ENCODE measurements around the gene OAS3. TPM values are rescaled to one million over a fixed set of nuclear protein-coding genes. Genes with fewer than 3 reads are reported as not detected.
A peak's percentile ranks its signal among the peaks of the same experiment; 100 is the strongest.
"Not testable (repeated sequence)": the region's sequence is repeated elsewhere in the genome, so short reads cannot be mapped to it uniquely, and the experiment has no call there.

Gene OAS3
- total RNA-seq, 1 donor from 2014 or later: 20.1 TPM

DNA sequence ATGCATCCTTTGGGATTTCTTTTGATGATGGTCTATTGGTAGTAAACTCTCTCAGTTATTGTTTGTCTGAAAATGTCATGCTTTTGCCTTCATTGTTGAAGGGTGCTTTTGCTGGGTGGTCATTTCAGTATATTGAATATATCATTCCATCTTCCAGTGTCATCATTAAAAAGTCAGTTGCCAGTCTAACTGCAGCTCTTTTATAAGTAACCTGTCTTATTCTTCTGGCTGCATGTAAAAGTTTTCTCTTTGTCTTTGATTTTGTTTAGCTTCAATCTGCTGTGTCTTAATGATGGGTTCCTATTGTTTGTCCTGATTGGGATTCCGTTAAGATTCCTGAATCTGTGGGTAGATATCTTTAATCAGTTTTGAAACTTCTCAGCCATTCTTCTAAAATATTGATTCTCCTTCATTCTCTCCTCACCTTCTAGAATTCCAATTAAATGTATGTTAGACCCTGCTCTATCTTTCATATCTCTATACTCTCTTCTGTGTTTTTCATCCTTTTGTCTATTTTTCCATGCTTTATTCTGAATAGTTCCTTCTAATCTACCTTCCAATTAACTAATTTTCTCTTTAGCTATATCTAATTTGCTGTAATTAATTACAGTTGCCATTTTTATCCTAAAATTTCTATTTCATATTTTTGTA lies 25.1 kb upstream of the OAS3 start:
- TF ChIP-seq, protein P1, sequence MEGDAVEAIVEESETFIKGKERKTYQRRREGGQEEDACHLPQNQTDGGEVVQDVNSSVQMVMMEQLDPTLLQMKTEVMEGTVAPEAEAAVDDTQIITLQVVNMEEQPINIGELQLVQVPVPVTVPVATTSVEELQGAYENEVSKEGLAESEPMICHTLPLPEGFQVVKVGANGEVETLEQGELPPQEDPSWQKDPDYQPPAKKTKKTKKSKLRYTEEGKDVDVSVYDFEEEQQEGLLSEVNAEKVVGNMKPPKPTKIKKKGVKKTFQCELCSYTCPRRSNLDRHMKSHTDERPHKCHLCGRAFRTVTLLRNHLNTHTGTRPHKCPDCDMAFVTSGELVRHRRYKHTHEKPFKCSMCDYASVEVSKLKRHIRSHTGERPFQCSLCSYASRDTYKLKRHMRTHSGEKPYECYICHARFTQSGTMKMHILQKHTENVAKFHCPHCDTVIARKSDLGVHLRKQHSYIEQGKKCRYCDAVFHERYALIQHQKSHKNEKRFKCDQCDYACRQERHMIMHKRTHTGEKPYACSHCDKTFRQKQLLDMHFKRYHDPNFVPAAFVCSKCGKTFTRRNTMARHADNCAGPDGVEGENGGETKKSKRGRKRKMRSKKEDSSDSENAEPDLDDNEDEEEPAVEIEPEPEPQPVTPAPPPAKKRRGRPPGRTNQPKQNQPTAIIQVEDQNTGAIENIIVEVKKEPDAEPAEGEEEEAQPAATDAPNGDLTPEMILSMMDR (IDR thresholded peaks at IDR 0.05): no peak
- no peak for TF ChIP-seq POLR2A (IDR thresholded peaks at IDR 0.05)
- no peak for TF ChIP-seq POLR2AphosphoS5 (IDR thresholded peaks at IDR 0.05; ENCODE audit: insufficient read depth in 1 of 2, low read depth in 1 of 2)
- Histone ChIP-seq H3K4me3 (no peak overlapping the region), H3K4me1 (peaks cover 14% of the 10 kb centered on the region), H3K27me3 (no peaks in the 10 kb centered on the region), H3K27ac (no peak overlapping the region), H3K36me3 (peaks cover 0 to 24% of the 10 kb centered on the region in 2 donors), H3K9me3 (peaks cover 8% of the 10 kb centered on the region)
- intact Hi-C loops (cut with DNase I): no loop called here
- DNase-seq (ENCODE audit: extremely low spot score in 2 of 2): no peak

- H3K9me3 ChIP-seq; DNase-seq (ENCODE audit: extremely low spot score in 2 of 2); intact Hi-C loops (cut with DNase I); H3K4me1 ChIP-seq; H3K27me3 ChIP-seq; H3K4me3 ChIP-seq; H3K27ac ChIP-seq: not testable (repeated sequence)
- peaks cover 0 to 28% of the 10 kb centered on the region in 2 donors for H3K36me3 ChIP-seq
Observed at GRCh38 chr12:112913888-112914287, 24.4 kb upstream of the OAS3 start.

DNA sequence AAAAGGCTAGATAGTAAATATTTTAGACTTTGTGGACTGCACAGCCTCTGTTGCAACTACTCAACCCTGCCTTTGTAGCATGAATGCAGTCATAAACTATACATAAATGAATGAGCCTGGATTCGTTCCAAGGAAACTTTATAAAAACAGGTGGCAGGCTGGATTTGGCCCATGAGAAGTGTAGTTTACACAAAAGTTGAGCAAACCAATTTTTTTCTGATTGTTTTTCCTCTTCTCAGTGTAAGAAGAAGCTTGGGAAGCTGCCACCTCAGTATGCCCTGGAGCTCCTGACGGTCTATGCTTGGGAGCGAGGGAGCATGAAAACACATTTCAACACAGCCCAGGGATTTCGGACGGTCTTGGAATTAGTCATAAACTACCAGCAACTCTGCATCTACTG lies 22.0 kb upstream of the OAS3 start:
- Histone ChIP-seq H3K4me3 (no peak overlapping the region), H3K9me3 (peaks cover 8% of the 10 kb centered on the region), H3K36me3 (peaks cover 0 to 47% of the 10 kb centered on the region in 2 donors), H3K27me3 (no peaks in the 10 kb centered on the region), H3K4me1 (no peaks in the 10 kb centered on the region), H3K27ac (peak overlapping the region; percentile 49)
- intact Hi-C loops (cut with DNase I): no loop called here
- peak in 1 of 2 donors; percentile 58 for DNase-seq (ENCODE audit: extremely low spot score in 2 of 2)
- TF ChIP-seq POLR2A (IDR thresholded peaks at IDR 0.05) (no peak), POLR2AphosphoS5 (IDR thresholded peaks at IDR 0.05; ENCODE audit: insufficient read depth in 1 of 2, low read depth in 1 of 2) (peak in 1 of 2 donors; percentile 56)
- TF ChIP-seq, protein P1 (IDR thresholded peaks at IDR 0.05): no peak

- H3K4me1 ChIP-seq: no peaks in the 10 kb centered on the region
- no peaks in the 10 kb centered on the region for H3K9me3 ChIP-seq
- intact Hi-C loops (cut with DNase I): no loop called here
- H3K27ac ChIP-seq: no peak overlapping the region
- H3K27me3 ChIP-seq: no peaks in the 10 kb centered on the region
- no peak for DNase-seq (ENCODE audit: extremely low spot score in 2 of 2)
- H3K4me3 ChIP-seq: no peak overlapping the region
- TF ChIP-seq POLR2AphosphoS5 (IDR thresholded peaks at IDR 0.05; ENCODE audit: insufficient read depth in 1 of 2, low read depth in 1 of 2): no peak
- TF ChIP-seq, protein P1 (IDR thresholded peaks at IDR 0.05): no peak
- TF ChIP-seq POLR2A (IDR thresholded peaks at IDR 0.05): no peak
- H3K36me3 ChIP-seq: peaks cover 0 to 39% of the 10 kb centered on the region in 2 donors
Observed at GRCh38 chr12:112919121-112919520, 19.2 kb upstream of the OAS3 start.

DNA sequence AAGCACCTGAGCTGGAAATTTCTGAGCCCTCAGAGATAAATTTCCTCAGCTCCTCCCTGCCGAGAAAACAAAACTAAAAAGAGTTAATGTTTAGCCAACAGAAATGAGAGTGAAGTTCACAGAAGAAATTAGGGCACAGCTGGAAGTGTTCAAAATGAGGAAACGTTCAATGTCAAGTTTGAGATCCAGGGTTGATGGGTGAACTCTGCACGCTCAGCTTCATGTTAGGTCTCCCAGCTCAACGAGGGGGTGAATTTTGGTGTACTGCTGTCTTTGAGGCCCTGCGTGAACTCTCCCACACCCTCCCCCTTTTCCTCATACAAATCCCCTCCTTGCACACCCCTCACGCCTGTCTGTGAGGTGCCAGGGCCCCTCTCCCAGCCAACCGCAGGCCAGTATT lies 13.3 kb upstream of the OAS3 start:
- intact Hi-C loops (cut with DNase I): no loop called here
- Histone ChIP-seq H3K4me1 (no peaks in the 10 kb centered on the region), H3K27ac (no peak overlapping the region), H3K36me3 (peaks cover 0 to 9% of the 10 kb centered on the region in 2 donors), H3K4me3 (no peak overlapping the region), H3K27me3 (no peaks in the 10 kb centered on the region), H3K9me3 (no peaks in the 10 kb centered on the region)
- peak in 1 of 2 donors; percentile 37 for DNase-seq (ENCODE audit: extremely low spot score in 2 of 2)
- TF ChIP-seq POLR2A (IDR thresholded peaks at IDR 0.05) (no peak), POLR2AphosphoS5 (IDR thresholded peaks at IDR 0.05; ENCODE audit: insufficient read depth in 1 of 2, low read depth in 1 of 2) (no peak)
- TF ChIP-seq, protein P1 (IDR thresholded peaks at IDR 0.05): no peak

GRCh38 chr12:112926416-112927033 lies 11.7 kb upstream of the OAS3 start:
- H3K27ac ChIP-seq; H3K9me3 ChIP-seq; H3K4me3 ChIP-seq; H3K36me3 ChIP-seq; intact Hi-C loops (cut with DNase I); DNase-seq (ENCODE audit: extremely low spot score in 2 of 2); H3K27me3 ChIP-seq; H3K4me1 ChIP-seq: not testable (repeated sequence)
